Occipital lobe (tissue), 2 donors: ENCODE data around the gene PCNT. TPM values are rescaled to one million over a fixed set of nuclear protein-coding genes. Genes with fewer than 3 reads are reported as not detected.

Source experiments
- DNase-seq: peaks from one replicate; lab custom pipeline; 2025; lab: John Stamatoyannopoulos, UW
- total RNA-seq: library from RNA; depleted of rRNA; stranded (reverse); fragments of >200 nt; gene quantifications from one replicate; pipeline ENCODE4 v1.2.3, GENCODE V29; 2014

PCNT gene
- total RNA-seq, result 18.4 TPM

- peak; percentile 96 for DNase-seq
Observed at GRCh38 chr21:46323710-46324389, at the start of gene PCNT, which contains the start of gene C21orf58. Gene PCNT (plus strand): TSS chr21:46324156. CDS start chr21:46324229, 73 bp downstream. Gene C21orf58 (minus strand): TSS chr21:46323870. CDS start chr21:46322738, 1,132 bp downstream.

DNA sequence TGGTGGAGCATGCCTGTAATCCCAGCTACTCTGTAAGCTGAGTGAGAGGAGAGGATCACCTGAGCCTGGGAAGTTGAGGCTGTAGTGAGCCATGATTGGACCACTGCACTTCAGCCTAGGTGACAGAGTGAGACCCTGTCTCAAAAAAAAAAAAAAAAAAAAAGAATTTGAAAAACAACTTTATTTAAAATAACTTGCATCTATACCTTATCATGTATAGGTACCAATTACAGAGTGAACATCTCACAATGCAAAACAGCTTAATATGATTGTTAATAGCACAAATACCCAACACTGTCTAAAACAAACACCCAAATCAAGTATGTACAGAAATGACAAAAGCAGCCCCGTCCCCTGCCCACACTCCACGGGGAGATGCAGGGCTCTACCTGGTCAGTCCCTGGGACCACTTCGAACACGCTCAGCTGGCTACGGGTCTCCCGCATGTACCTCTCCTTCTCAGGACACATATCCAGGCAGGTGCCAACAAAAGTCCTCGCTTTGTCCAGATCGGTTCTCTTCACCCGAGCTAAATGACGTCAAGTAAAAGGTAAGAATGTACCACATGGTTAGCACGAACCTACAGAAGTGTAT, 49.1 kb upstream of the PCNT start:
- no peak for DNase-seq

DNA sequence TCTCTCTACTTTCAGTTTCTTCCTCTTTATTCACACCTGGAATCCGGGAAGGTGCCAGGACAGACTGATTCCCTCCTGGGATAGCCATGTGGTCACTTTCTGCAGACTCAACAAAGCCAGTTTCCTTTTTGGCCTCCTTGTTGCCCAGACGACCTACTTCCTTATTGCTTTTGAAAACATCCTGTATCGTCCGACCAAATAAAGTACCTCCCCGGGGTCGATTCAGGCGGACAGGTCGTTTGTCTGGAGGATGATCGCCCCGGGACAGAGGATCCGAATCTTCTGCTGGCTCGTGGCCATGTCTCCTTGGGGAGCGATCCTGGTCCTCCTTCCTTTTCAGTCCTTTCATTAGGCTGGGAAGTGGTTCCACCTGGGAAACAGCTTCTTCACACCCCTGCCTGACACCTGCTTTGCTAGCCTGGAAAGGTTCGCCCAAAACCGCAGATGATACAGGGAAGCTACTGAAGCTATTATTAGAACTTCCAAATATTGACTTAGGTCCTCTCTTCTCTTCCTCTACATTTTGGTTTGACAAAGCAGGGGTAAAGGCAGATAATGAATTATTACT, 39.8 kb upstream of the PCNT start:
- no peak for DNase-seq

GRCh38 chr21:46284733-46285132, 39.2 kb upstream of the PCNT start:
- DNase-seq, result no peak

- DNase-seq, result no peak
Observed at GRCh38 chr21:46285206-46285661, 38.7 kb upstream of the PCNT start, which contains the start of gene MCM3AP. Gene MCM3AP (minus strand): TSS chr21:46285611. CDS start chr21:46285286, 325 bp downstream.

DNA sequence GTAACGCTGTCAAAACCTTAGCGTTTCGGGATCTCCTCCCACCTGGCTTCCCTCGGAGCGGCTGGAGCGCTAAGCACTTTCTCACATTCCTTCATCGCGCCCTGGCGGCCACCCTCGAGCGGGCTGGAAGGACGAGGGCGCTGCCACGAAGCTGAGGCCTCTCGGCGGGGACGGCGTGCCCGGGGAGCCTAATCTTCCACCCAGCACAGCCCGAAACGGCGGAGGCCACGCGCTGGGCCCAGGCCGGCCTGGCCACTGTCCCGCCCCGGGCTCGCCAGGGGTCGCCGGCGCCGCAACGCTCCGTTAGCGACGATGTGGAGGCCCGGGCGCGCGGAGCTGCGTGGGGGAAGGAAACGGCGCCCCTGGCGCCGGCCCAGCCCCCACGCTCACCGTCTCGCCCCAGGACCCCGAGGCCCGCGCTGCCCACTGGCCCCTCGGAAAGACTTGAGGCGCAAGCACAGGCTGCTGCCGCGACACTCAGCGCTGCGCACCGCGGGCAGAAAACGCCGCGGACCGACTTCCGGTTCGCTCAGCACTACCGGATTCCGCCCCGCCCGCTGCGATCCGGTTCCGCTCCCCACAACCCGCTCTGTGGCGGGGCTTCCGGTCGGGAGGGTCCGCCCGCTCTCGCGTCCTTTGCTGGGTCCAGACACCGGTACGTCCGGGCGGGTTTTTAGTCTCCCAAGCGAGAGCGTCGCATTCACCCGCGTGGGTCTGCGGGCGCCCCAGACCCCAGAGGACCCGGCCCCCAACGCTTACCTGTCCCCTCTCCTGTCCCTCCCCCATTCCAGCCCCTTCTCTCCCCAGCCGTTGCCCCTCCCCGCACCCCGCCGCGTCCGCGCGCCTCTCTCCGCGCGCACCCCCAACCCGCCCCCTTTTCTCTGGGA, 38.0 kb upstream of the PCNT start, which contains the start of gene YBEY:
Gene YBEY, plus strand, starts transcription at position 582 of the 887 bp plus-strand sequence. CDS start 572 bp downstream, outside the sequence.
- DNase-seq, result peak; percentile 89

DNA sequence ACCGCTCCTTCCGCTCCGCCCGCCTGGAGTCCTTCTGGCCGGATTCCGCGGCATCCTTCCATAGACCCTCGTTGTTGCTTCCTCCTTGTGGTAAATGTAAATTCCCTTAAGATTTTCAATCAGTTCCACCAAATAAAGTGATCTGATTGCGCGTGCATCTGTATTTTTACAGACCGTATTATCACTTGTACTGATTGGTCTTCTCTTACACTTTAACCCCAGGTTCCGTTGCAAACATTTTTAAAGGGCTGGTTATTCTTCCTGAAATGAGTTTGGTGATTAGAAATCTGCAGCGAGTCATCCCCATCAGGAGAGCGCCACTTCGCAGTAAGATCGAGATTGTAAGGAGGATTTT, 37.3 kb upstream of the PCNT start:
- DNase-seq, result no peak

DNA sequence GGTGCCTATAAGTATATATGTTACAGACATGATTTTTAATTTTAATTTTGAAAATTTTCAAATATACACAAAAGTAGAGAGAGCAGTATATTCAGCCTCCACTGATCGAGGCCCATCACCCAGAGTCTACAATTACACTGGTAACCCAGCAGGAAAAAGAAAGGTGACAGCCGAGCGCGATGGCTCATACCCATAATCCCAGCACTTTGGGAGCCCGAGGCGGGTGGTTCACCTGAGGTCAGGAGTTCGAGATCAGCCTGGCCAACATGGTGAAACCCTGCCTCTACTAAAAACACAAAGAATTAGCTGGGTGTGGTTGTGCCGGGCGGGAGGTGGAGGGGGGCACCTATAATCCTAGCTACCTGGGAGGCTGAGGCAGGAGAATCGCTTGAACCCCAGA, 36.4 kb upstream of the PCNT start:
- DNase-seq, result no peak

- DNase-seq, result no peak
Observed at GRCh38 chr21:46289655-46290179, 34.2 kb upstream of the PCNT start.

DNA sequence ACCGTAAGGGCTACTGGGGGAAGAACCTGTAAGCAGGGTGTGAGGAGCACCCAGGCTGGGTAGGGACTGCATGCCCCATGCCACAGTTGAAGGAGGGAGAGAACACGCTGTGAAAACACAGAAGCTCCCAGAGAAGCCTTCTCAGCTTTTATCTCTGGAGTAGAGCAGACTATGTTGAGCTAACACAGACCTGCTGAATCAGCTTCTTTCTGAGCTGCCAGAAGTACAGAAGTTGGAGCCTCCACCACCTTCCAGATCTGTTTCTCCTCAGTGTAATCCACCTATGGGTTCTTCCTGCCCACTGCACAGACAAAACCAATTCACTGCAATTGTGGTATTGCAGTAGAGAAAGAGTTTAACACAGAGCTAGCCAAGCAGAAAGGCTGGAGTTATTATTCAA, 32.4 kb upstream of the PCNT start:
- no peak for DNase-seq

DNA sequence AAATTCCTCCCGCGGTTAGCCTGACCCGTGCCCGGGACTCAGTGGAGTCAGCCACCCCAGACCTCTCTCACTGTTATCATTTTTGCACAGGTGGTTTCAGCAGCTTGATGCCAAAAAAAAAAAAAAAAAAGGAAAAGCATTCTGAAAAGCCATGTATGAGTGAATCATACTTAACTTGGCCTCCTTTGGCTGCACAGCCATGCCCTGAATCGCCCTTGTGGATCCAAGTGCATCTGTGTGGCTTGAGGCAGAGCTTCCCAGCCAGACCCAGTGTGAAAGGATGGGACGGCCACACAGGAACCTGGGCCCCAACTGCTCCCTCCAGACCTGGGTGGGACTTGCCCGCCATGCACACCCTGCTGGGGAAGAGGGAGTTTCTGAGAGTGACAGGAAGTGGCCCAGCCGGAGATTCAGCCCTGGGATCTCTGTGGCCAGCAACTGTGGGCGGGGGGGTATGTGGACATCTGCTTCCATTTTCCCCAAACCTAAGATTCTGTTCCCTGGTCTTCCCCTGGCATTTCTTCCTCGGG, 29.2 kb upstream of the PCNT start:
- no peak for DNase-seq

GRCh38 chr21:46295177-46295770, 28.7 kb upstream of the PCNT start:
- no peak for DNase-seq

DNA sequence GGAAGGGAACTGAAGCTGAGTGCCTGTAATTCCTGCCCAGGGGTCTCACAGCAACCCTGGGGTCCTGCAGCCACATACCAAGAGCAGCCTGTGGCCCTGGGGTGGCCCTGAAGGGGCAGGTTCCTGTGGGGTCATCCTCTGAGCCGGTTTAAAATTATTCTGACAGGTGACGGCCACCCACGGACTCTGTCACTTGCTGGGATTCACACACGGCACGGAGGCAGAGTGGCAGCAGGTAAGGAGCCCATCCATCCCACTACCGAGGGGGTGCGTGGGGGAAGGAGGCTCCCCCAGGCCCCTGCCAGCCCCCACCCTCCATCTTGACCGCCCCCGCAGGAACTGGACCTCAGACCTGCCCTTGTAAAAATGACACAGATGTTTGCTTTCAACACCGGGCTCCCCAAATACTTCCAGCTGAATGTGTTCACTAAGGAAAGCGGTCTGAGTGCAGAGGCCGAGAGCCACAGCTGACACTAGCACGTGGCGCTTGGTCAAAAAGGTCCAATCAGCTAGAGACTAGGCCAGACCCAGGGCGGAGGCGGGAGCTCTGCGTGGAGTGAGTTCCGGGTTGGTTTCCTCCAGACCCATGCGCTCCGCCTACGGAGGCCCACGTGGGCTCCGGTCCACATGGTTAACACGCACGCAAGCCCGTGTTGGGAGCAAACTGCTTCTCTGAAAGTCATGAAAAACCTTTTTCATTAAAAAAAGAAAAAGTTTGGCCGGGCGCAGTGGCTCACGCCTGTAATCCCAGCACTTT, 27.8 kb upstream of the PCNT start:
- peak; percentile 16 for DNase-seq

DNA sequence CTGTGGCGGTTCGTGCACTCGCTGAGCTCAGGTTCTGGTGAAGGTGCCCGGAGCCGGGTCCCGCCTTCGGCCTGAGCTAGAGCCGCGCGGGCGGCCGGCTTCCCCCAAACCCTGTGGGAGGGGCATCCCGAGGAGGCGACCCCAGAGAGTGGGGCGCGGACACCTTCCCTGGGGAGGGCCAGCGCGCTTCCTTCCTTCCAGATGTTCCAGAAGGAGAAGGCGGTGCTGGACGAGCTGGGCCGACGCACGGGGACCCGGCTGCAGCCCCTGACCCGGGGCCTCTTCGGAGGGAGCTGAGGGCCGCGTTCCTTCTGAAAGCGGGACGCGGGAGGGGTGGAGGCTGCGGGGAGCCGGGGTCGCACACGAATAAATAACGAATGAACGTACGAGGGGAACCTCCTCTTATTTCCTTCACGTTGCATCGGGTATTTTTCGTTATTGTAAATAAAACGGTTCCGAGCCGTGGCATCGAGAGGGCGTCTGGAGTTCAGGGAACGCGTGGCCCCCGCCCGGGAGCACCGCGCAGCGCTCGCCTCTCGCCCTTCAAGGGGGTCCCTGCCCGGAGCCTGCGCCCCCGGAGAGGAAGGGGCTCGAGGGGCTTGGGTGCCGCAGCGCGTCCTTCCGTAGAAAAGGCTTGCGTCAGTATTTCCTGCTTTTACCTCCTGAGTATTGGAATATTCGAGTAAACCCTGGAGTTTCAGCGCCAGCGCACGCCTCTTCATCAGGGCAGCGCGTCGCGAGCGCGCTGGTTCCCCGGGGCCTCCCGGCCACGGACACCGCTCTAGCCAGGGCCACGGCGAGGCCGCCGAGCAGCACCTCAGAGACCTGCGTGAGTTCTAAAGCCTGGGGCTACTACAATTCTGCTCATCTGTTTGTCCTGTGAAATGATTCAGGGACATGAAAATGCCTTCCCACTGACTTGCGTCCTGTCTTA, 26.4 kb upstream of the PCNT start:
- DNase-seq, result no peak

DNA sequence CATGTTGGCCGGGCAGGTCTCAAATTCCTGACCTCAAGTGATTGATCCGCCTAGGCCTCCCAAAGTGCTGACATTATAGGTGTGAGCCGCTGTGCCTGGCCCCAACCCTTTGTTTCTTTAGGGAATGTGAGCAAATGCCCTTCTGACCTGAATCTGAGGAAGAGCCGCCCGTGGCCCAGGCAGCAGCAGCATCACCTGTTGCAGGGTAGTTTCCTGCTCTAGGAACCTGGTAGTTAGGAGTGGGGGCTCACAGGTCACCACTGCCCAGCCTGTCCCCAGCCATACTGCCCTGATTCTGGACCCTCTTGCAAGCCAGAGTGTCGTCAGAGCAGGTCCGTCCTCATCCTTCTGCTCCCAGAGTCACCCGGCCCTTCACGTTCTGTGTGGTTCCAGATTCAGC, 24.8 kb upstream of the PCNT start:
- DNase-seq, result no peak

DNA sequence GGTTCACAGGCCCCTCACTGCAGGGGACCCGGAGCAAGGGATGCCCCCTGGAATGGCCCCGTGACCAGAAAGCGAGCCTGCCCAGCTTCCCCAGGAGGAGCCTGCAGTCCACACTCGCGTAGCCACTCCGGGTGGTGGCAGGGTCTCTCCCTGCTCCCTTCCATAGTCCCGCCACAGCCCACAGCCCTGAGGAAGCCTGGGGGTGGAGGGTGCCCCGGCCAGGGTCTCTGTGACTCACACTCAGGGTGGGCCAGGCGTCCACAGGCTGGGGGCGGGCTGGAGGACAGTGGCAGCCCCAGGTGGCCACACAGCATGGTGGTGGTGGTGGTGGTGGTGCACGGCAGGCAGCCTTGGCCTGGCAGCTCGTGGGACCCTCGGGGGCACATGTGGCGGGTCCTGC, 22.2 kb upstream of the PCNT start:
- DNase-seq, result no peak

GRCh38 chr21:46304437-46304836, 19.5 kb upstream of the PCNT start:
- no peak for DNase-seq

GRCh38 chr21:46304955-46305354, 19.0 kb upstream of the PCNT start:
- no peak for DNase-seq

- no peak for DNase-seq
Observed at GRCh38 chr21:46307625-46308024, 16.3 kb upstream of the PCNT start.
